Thyroid gland (tissue), 4 donors: ENCODE measurements around the gene NYAP2.

Experiments
- CTCF ChIP-seq, 6 experiments: fragments of 200-600 bp in 3 of 6; fragments of 450-650 bp in 3 of 6; sonication (generic) in 3 of 6; IDR thresholded peaks; one replicate each; pipeline ENCODE4 v1.5.1; 2016 to 2019; ENCODE audit warnings: antibody characterized with exemption in 6 of 6, mild to moderate bottlenecking in 2 of 6, inconsistent platforms in 1 of 6, moderate library complexity in 1 of 6
- POLR2A ChIP-seq, 2 donors: fragments of 450-650 bp; IDR thresholded peaks; one replicate each; pipeline ENCODE4 v1.6.1; 2017; ENCODE audit warnings: antibody characterized with exemption in 2 of 2, mild to moderate bottlenecking in 2 of 2, moderate library complexity in 1 of 2

GRCh38 chr2:225354281-225354774, 45.2 kb upstream of the NYAP2 start:
- TF ChIP-seq CTCF (IDR thresholded peaks at IDR 0.05) (no peak), POLR2A (IDR thresholded peaks at IDR 0.05) (no peak)
